ENCODE results near the gene CAMTA1. TPM values are rescaled to one million over a fixed set of nuclear protein-coding genes. Genes with fewer than 3 reads are reported as not detected.

CAMTA1 gene
- polyA plus RNA-seq, 1 donor from 2014 or later, result 162 TPM

GRCh38 chr1:7089497-7089896 lies 304.2 kb downstream of the CAMTA1 start:
- Histone ChIP-seq H3F3A (ENCODE audit: insufficient read depth, low read length, poor library complexity, severe bottlenecking) (no peaks in the 10 kb centered on the region), H3K79me2 (replicated peaks; ENCODE audit: insufficient read depth, low read length) (no peaks in the 10 kb centered on the region), H3K4me3 (ENCODE audit: low read length) (no peak overlapping the region), H3K4me2 (ENCODE audit: low read length) (no peak overlapping the region), H2AFZ (ENCODE audit: low read depth, low read length) (no peak overlapping the region), H3K9ac (ENCODE audit: low read length) (no peak overlapping the region), H3K27ac (ENCODE audit: low read length) (no peak overlapping the region), H3K9me2 (ENCODE audit: insufficient read depth, low read length) (no peaks in the 10 kb centered on the region), H3K9me3 (ENCODE audit: low read length) (no peaks in the 10 kb centered on the region), H4K20me1 (ENCODE audit: insufficient read depth) (no peaks in the 10 kb centered on the region), H3K27me3 (ENCODE audit: insufficient read depth, low read depth, low read length) (no peaks in the 10 kb centered on the region), H3K36me3 (ENCODE audit: insufficient read depth, low read length) (no peaks in the 10 kb centered on the region)
- no peak for TF ChIP-seq TAF1 (IDR thresholded peaks at IDR 0.05; ENCODE audit: low read depth)
- no peak for TF ChIP-seq EZH2 (IDR thresholded peaks at IDR 0.05; ENCODE audit: borderline replicate concordance, insufficient read depth, low read length, poor library complexity, severe bottlenecking)
- TF ChIP-seq REST (IDR thresholded peaks at IDR 0.05; ENCODE audit: borderline replicate concordance), result no peak
- TF ChIP-seq SMC3 (conservative IDR thresholded peaks at IDR 0.05; ENCODE audit: poor library complexity), result no peak
- TF ChIP-seq EP300 (conservative IDR thresholded peaks at IDR 0.05; ENCODE audit: poor library complexity, severe bottlenecking), result no peak
- no peak for TF ChIP-seq POLR2AphosphoS5 (IDR thresholded peaks at IDR 0.05)
- TF ChIP-seq RAD21 (conservative IDR thresholded peaks at IDR 0.05), result no peak
- TF ChIP-seq CTCF (IDR thresholded peaks at IDR 0.05; ENCODE audit: poor library complexity, severe bottlenecking), result no peak
- TF ChIP-seq MXI1 (conservative IDR thresholded peaks at IDR 0.05; ENCODE audit: poor library complexity, severe bottlenecking), result no peak

GRCh38 chr1:7093297-7093696 lies 308.0 kb downstream of the CAMTA1 start:
- no peaks in the 10 kb centered on the region for H3K79me2 ChIP-seq (replicated peaks; ENCODE audit: insufficient read depth, low read length)
- H3K36me3 ChIP-seq (ENCODE audit: insufficient read depth, low read length), result no peaks in the 10 kb centered on the region
- H3K4me2 ChIP-seq (ENCODE audit: low read length), result no peak overlapping the region
- no peaks in the 10 kb centered on the region for H4K20me1 ChIP-seq (ENCODE audit: insufficient read depth)
- no peak for TF ChIP-seq EZH2 (IDR thresholded peaks at IDR 0.05; ENCODE audit: borderline replicate concordance, insufficient read depth, low read length, poor library complexity, severe bottlenecking)
- no peak for TF ChIP-seq POLR2AphosphoS5 (IDR thresholded peaks at IDR 0.05)
- no peak for TF ChIP-seq REST (IDR thresholded peaks at IDR 0.05; ENCODE audit: borderline replicate concordance)
- no peak for TF ChIP-seq SMC3 (conservative IDR thresholded peaks at IDR 0.05; ENCODE audit: poor library complexity)
- no peak for TF ChIP-seq TAF1 (IDR thresholded peaks at IDR 0.05; ENCODE audit: low read depth)
- TF ChIP-seq CTCF (IDR thresholded peaks at IDR 0.05; ENCODE audit: poor library complexity, severe bottlenecking), result no peak
- no peak for TF ChIP-seq MXI1 (conservative IDR thresholded peaks at IDR 0.05; ENCODE audit: poor library complexity, severe bottlenecking)
- no peak for TF ChIP-seq RAD21 (conservative IDR thresholded peaks at IDR 0.05)
- no peak for TF ChIP-seq EP300 (conservative IDR thresholded peaks at IDR 0.05; ENCODE audit: poor library complexity, severe bottlenecking)
- H2AFZ ChIP-seq (ENCODE audit: low read depth, low read length), result no peak overlapping the region
- no peaks in the 10 kb centered on the region for H3K27me3 ChIP-seq (ENCODE audit: insufficient read depth, low read depth, low read length)
- no peaks in the 10 kb centered on the region for H3K9me2 ChIP-seq (ENCODE audit: insufficient read depth, low read length)
- H3K9me3 ChIP-seq (ENCODE audit: low read length), result no peaks in the 10 kb centered on the region
- no peak overlapping the region for H3K9ac ChIP-seq (ENCODE audit: low read length)
- no peak overlapping the region for H3K4me3 ChIP-seq (ENCODE audit: low read length)
- no peak overlapping the region for H3K27ac ChIP-seq (ENCODE audit: low read length)
- H3F3A ChIP-seq (ENCODE audit: insufficient read depth, low read length, poor library complexity, severe bottlenecking), result no peaks in the 10 kb centered on the region

Measured in neural cell (in vitro differentiated cells).